Measurements from ENCODE around the gene ELL2.

ELL2 gene

DNA sequence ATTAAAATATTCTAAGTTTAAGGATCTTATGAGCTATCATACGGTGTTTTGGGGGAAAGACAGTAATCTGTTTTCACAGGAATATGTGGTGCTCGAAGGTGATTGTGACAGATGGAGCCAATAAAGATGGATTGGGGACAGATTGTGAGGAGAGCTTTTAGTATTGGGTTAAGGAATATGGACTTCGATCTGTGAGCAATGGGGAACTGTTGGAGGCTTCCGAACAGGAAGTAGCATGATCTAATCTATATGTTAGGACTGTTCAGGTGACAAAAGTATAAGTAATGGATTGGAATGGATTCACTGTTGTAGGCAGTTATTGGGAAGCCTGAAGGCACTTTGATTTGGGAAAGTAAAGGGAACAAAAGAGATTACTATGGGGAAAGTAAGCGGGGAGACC is 7.4 kb upstream of the ELL2 start:
- H3K79me1 ChIP-seq (ENCODE audit: low read depth, low read length) = no peaks in the 10 kb centered on the region
- H3K27me3 ChIP-seq (ENCODE audit: control insufficient read depth in 3 of 3, insufficient read depth in 3 of 3, low read depth in 1 of 3, low read length in 3 of 3) = no peaks in the 10 kb centered on the region
- H3K23ac ChIP-seq (ENCODE audit: low read depth, low read length, poor library complexity) = no peak overlapping the region
- H2BK5ac ChIP-seq (ENCODE audit: low read length) = no peak overlapping the region
- H3K14ac ChIP-seq (ENCODE audit: low read length) = no peak overlapping the region
- H3K27ac ChIP-seq (replicated peaks; ENCODE audit: low read length) = no peak overlapping the region
- no CpG with 5 or more reads among the region's 5 CpGs for WGBS, 2 donors (ENCODE audit: extremely low coverage in 2 of 2, insufficient read length in 2 of 2, insufficient replicate concordance in 1 of 2)
- no peak overlapping the region for H2BK12ac ChIP-seq (ENCODE audit: low read length)
- no peak overlapping the region for H3K18ac ChIP-seq (ENCODE audit: low read length)
- H3K9me3 ChIP-seq (replicated peaks in 1 of 2; ENCODE audit: control insufficient read depth in 2 of 2, insufficient read depth in 1 of 2, low read depth in 1 of 2, low read length in 2 of 2) = peaks cover 0 to 3% of the 10 kb centered on the region in 2 donors
- no peak overlapping the region for H3K4me2 ChIP-seq (ENCODE audit: insufficient read depth, low read length, poor library complexity, severe bottlenecking)
- H3K9ac ChIP-seq (ENCODE audit: low read depth, low read length, poor library complexity) = no peak overlapping the region
- H3K36me3 ChIP-seq (replicated peaks in 1 of 2; ENCODE audit: control insufficient read depth in 2 of 2, insufficient read depth in 2 of 2, low read length in 2 of 2) = no peaks in the 10 kb centered on the region
- no peak overlapping the region for H2BK120ac ChIP-seq (ENCODE audit: low read depth, low read length)
- H2BK15ac ChIP-seq (ENCODE audit: low read length) = no peak overlapping the region
- H3K4me1 ChIP-seq (ENCODE audit: control insufficient read depth in 2 of 2, insufficient read depth in 1 of 2, low read depth in 1 of 2, low read length in 2 of 2) = no peaks in the 10 kb centered on the region
- H2AFZ ChIP-seq (ENCODE audit: low read length) = no peak overlapping the region
- H2AK5ac ChIP-seq (ENCODE audit: low read depth, low read length) = no peak overlapping the region
- H3K4me3 ChIP-seq (ENCODE audit: low read length in 2 of 2) = no peak overlapping the region
- H4K8ac ChIP-seq (ENCODE audit: low read depth, low read length) = no peak overlapping the region
- no peak overlapping the region for H3K4ac ChIP-seq (ENCODE audit: low read length)
- no peak overlapping the region for H4K91ac ChIP-seq (ENCODE audit: low read depth, low read length, poor library complexity)
- DNase-seq (ENCODE audit: low spot score) = no peak

GRCh38 chr5:95967236-95967635 is 5.6 kb upstream of the ELL2 start:
- Histone ChIP-seq H3K4me3 (ENCODE audit: low read length in 2 of 2) (no peak overlapping the region), H2AK5ac (ENCODE audit: low read depth, low read length) (no peak overlapping the region), H3K4ac (ENCODE audit: low read length) (no peak overlapping the region), H3K9ac (ENCODE audit: low read depth, low read length, poor library complexity) (no peak overlapping the region), H4K91ac (ENCODE audit: low read depth, low read length, poor library complexity) (no peak overlapping the region), H2BK12ac (ENCODE audit: low read length) (no peak overlapping the region), H4K8ac (ENCODE audit: low read depth, low read length) (no peak overlapping the region), H3K9me3 (replicated peaks in 1 of 2; ENCODE audit: control insufficient read depth in 2 of 2, insufficient read depth in 1 of 2, low read depth in 1 of 2, low read length in 2 of 2) (peaks cover 0 to 3% of the 10 kb centered on the region in 2 donors), H3K4me1 (ENCODE audit: control insufficient read depth in 2 of 2, insufficient read depth in 1 of 2, low read depth in 1 of 2, low read length in 2 of 2) (peaks cover 0 to 1% of the 10 kb centered on the region in 2 donors), H2BK120ac (ENCODE audit: low read depth, low read length) (no peak overlapping the region), H3K23ac (ENCODE audit: low read depth, low read length, poor library complexity) (no peak overlapping the region), H3K79me1 (ENCODE audit: low read depth, low read length) (no peaks in the 10 kb centered on the region), H2BK5ac (ENCODE audit: low read length) (no peak overlapping the region), H3K36me3 (replicated peaks in 1 of 2; ENCODE audit: control insufficient read depth in 2 of 2, insufficient read depth in 2 of 2, low read length in 2 of 2) (no peaks in the 10 kb centered on the region), H3K18ac (ENCODE audit: low read length) (no peak overlapping the region), H2AFZ (ENCODE audit: low read length) (no peak overlapping the region), H2BK15ac (ENCODE audit: low read length) (no peak overlapping the region), H3K14ac (ENCODE audit: low read length) (no peak overlapping the region), H3K4me2 (ENCODE audit: insufficient read depth, low read length, poor library complexity, severe bottlenecking) (no peak overlapping the region), H3K27me3 (ENCODE audit: control insufficient read depth in 3 of 3, insufficient read depth in 3 of 3, low read depth in 1 of 3, low read length in 3 of 3) (no peaks in the 10 kb centered on the region), H3K27ac (replicated peaks; ENCODE audit: low read length) (no peak overlapping the region)
- no peak for DNase-seq (ENCODE audit: low spot score)
- WGBS, 2 donors (ENCODE audit: extremely low coverage in 2 of 2, insufficient read length in 2 of 2, insufficient replicate concordance in 1 of 2) = no CpG with 5 or more reads among the region's 1 CpG

DNA sequence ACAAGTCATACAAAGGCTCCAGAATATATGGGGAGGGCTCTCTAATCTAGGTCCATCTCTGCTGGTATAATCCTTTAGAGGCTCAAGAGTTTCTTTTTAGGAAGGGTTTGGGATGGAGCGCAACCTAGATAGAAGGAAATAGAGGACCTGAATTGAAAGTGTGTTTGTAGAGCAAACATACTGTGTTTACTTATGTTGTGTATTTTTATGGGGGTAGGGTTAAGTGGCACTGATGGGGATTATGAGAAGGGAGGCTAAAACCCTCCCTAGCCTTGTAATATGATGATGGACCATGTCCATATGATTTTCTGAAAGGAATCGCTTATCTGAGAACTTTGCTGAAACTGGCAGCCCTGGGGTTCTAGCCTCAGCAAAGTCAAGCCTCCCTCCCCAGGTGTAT is 4.4 kb upstream of the ELL2 start:
- no peak overlapping the region for H4K91ac ChIP-seq (ENCODE audit: low read depth, low read length, poor library complexity)
- H2BK15ac ChIP-seq (ENCODE audit: low read length) = no peak overlapping the region
- H2BK12ac ChIP-seq (ENCODE audit: low read length) = no peak overlapping the region
- H2AK5ac ChIP-seq (ENCODE audit: low read depth, low read length) = no peak overlapping the region
- no peaks in the 10 kb centered on the region for H3K27me3 ChIP-seq (ENCODE audit: control insufficient read depth in 3 of 3, insufficient read depth in 3 of 3, low read depth in 1 of 3, low read length in 3 of 3)
- WGBS, 2 donors (ENCODE audit: extremely low coverage in 2 of 2, insufficient read length in 2 of 2, insufficient replicate concordance in 1 of 2) = no CpG with 5 or more reads among the region's 2 CpGs
- H3K4me2 ChIP-seq (ENCODE audit: insufficient read depth, low read length, poor library complexity, severe bottlenecking) = no peak overlapping the region
- H3K18ac ChIP-seq (ENCODE audit: low read length) = peak overlapping the region; percentile 13
- no peaks in the 10 kb centered on the region for H3K79me1 ChIP-seq (ENCODE audit: low read depth, low read length)
- H3K27ac ChIP-seq (replicated peaks; ENCODE audit: low read length) = no peak overlapping the region
- no peak overlapping the region for H2BK5ac ChIP-seq (ENCODE audit: low read length)
- H3K9me3 ChIP-seq (replicated peaks in 1 of 2; ENCODE audit: control insufficient read depth in 2 of 2, insufficient read depth in 1 of 2, low read depth in 1 of 2, low read length in 2 of 2) = peaks cover 0 to 3% of the 10 kb centered on the region in 2 donors
- H3K4ac ChIP-seq (ENCODE audit: low read length) = no peak overlapping the region
- no peak overlapping the region for H3K4me3 ChIP-seq (ENCODE audit: low read length in 2 of 2)
- no peaks in the 10 kb centered on the region for H3K36me3 ChIP-seq (replicated peaks in 1 of 2; ENCODE audit: control insufficient read depth in 2 of 2, insufficient read depth in 2 of 2, low read length in 2 of 2)
- no peak overlapping the region for H2AFZ ChIP-seq (ENCODE audit: low read length)
- no peak overlapping the region for H3K23ac ChIP-seq (ENCODE audit: low read depth, low read length, poor library complexity)
- no peak overlapping the region for H3K9ac ChIP-seq (ENCODE audit: low read depth, low read length, poor library complexity)
- H2BK120ac ChIP-seq (ENCODE audit: low read depth, low read length) = no peak overlapping the region
- peaks cover 0 to 1% of the 10 kb centered on the region in 2 donors for H3K4me1 ChIP-seq (ENCODE audit: control insufficient read depth in 2 of 2, insufficient read depth in 1 of 2, low read depth in 1 of 2, low read length in 2 of 2)
- H3K14ac ChIP-seq (ENCODE audit: low read length) = no peak overlapping the region
- no peak overlapping the region for H4K8ac ChIP-seq (ENCODE audit: low read depth, low read length)
- DNase-seq (ENCODE audit: low spot score) = no peak

DNA sequence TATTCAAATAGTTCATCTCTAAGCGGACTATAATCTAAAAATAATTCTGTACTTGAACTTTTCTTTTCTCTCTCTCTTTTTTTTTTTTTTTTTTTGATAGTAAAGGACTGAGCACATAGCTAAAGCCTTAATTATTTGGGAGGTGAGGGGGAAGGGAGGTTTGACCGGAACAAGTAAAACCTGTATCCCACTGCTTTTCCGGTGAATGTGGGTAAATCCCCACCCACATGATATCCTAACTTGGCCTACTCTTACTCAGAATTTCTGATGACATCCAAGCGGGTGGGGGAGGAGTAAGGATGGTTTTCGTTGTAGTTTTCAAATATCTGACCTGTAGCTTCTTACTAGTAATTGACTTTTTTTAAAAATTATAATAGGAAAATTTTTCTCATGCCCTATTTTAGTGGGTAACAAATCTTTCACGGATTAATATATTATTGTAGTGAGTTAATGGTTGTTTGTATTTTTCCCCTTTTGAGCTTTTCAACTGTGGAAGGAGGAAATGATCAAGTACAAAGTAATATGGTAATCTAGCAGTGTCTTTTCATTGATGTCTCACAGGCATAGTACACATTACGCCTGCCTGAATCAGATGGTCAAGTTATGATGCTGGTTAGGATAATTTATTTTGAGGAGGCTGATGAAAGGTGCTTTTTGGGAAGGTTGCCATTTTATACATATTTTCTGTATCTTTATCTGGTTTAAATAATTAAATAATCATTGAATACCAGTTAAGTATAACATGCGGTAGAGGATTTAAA is 2.2 kb upstream of the ELL2 start:
- Histone ChIP-seq H3K79me1 (ENCODE audit: low read depth, low read length) (peaks cover 7% of the 10 kb centered on the region), H2AFZ (ENCODE audit: low read length) (no peak overlapping the region), H3K27ac (replicated peaks; ENCODE audit: low read length) (no peak overlapping the region), H3K27me3 (ENCODE audit: control insufficient read depth in 3 of 3, insufficient read depth in 3 of 3, low read depth in 1 of 3, low read length in 3 of 3) (peaks cover 0 to 6% (median 0%) of the 10 kb centered on the region in 3 experiments), H3K18ac (ENCODE audit: low read length) (no peak overlapping the region), H2BK5ac (ENCODE audit: low read length) (no peak overlapping the region), H2BK120ac (ENCODE audit: low read depth, low read length) (no peak overlapping the region), H2BK12ac (ENCODE audit: low read length) (no peak overlapping the region), H3K9me3 (replicated peaks in 1 of 2; ENCODE audit: control insufficient read depth in 2 of 2, insufficient read depth in 1 of 2, low read depth in 1 of 2, low read length in 2 of 2) (no peaks in the 10 kb centered on the region), H2AK5ac (ENCODE audit: low read depth, low read length) (no peak overlapping the region), H3K4me3 (ENCODE audit: low read length in 2 of 2) (no peak overlapping the region), H3K23ac (ENCODE audit: low read depth, low read length, poor library complexity) (no peak overlapping the region), H3K4ac (ENCODE audit: low read length) (no peak overlapping the region), H3K14ac (ENCODE audit: low read length) (no peak overlapping the region), H3K9ac (ENCODE audit: low read depth, low read length, poor library complexity) (no peak overlapping the region), H4K8ac (ENCODE audit: low read depth, low read length) (no peak overlapping the region), H3K4me2 (ENCODE audit: insufficient read depth, low read length, poor library complexity, severe bottlenecking) (no peak overlapping the region), H3K36me3 (replicated peaks in 1 of 2; ENCODE audit: control insufficient read depth in 2 of 2, insufficient read depth in 2 of 2, low read length in 2 of 2) (no peaks in the 10 kb centered on the region), H3K4me1 (ENCODE audit: control insufficient read depth in 2 of 2, insufficient read depth in 1 of 2, low read depth in 1 of 2, low read length in 2 of 2) (peaks cover 12 to 14% of the 10 kb centered on the region in 2 donors), H4K91ac (ENCODE audit: low read depth, low read length, poor library complexity) (no peak overlapping the region), H2BK15ac (ENCODE audit: low read length) (no peak overlapping the region)
- no CpG with 5 or more reads among the region's 8 CpGs for WGBS, 2 donors (ENCODE audit: extremely low coverage in 2 of 2, insufficient read length in 2 of 2, insufficient replicate concordance in 1 of 2)
- no peak for DNase-seq (ENCODE audit: low spot score)
